Measurements from ENCODE around the gene INKA2. TPM values are rescaled to one million over a fixed set of nuclear protein-coding genes. Genes with fewer than 3 reads are reported as not detected.

The INKA2 gene
- total and polyA plus RNA-seq, 2 of the 4 experiments (the other 2 are of a cell fraction): 2.2 to 2.6 TPM

- H3K4me2 ChIP-seq (ENCODE audit: low read depth, low read length): no peak overlapping the region
- H4K5ac ChIP-seq (ENCODE audit: low read depth, low read length): no peak overlapping the region
- no peak overlapping the region for H3K23ac ChIP-seq (ENCODE audit: low read depth, low read length)
- H2AK9ac ChIP-seq (replicated peaks; ENCODE audit: low read depth, low read length, poor library complexity): no peak overlapping the region
- in situ Hi-C loops (cut with MboI; ENCODE audit: low sequenced_read_pairs): loop anchor here (10.0 kb wide), 1 partner anchor 537 kb away; the partner anchor contains the start of gene CHI3L2
- H3K9me1 ChIP-seq (ENCODE audit: insufficient read depth, low read length): peaks cover 4% of the 10 kb centered on the region; the same call in 1 of the 2 replicates
- no peak overlapping the region for H3K4ac ChIP-seq (ENCODE audit: low read depth, low read length)
- H3K14ac ChIP-seq (replicated peaks; ENCODE audit: low read depth, low read length): no peak overlapping the region
- POLR2A ChIA-PET (ENCODE audit: unreplicated experiment): no interaction called here
- no peak for ATAC-seq (ENCODE audit: low read depth)
- no peak overlapping the region for H2AK5ac ChIP-seq (ENCODE audit: low read depth, low read length)
- no peak overlapping the region for H3K56ac ChIP-seq (ENCODE audit: extremely low read depth, insufficient read depth, low read length)
- DNase-seq: no peak
- no peaks in the 10 kb centered on the region for H3K9me3 ChIP-seq (ENCODE audit: control insufficient read depth, insufficient read depth, low read length)
- no peak overlapping the region for H3K27ac ChIP-seq (ENCODE audit: insufficient read depth, low read length)
- CTCF ChIA-PET: interaction anchor here (0.6 kb wide), 1 partner anchor 14 kb away, joined by 3 read pairs; no protein-coding TSS in a partner anchor
- no peak overlapping the region for H4K8ac ChIP-seq (ENCODE audit: low read depth in 2 of 2, low read length in 2 of 2)
- H3K36me3 ChIP-seq (ENCODE audit: control insufficient read depth, insufficient read depth, low read length): peaks cover 11% of the 10 kb centered on the region
- no peak overlapping the region for H4K91ac ChIP-seq (ENCODE audit: insufficient read depth, low read depth, low read length)
- no peak overlapping the region for H2BK20ac ChIP-seq (ENCODE audit: low read depth, low read length)
- no peaks in the 10 kb centered on the region for H3K27me3 ChIP-seq (ENCODE audit: control insufficient read depth, insufficient read depth, low read length)
- H3K79me1 ChIP-seq (ENCODE audit: low read depth in 1 of 2, low read length in 2 of 2): peaks cover 12 to 23% of the 10 kb centered on the region in 2 experiments
- no peak overlapping the region for H2AFZ ChIP-seq (replicated peaks; ENCODE audit: low read length, poor library complexity)
- TF ChIP-seq RFX5 (IDR thresholded peaks at IDR 0.05; ENCODE audit: low read depth, low read length): no peak
- no peak for TF ChIP-seq MAZ (IDR thresholded peaks at IDR 0.05; ENCODE audit: borderline replicate concordance, low read depth, low read length)
- TF ChIP-seq SMC3 (IDR thresholded peaks at IDR 0.05; ENCODE audit: low read depth, low read length): no peak
- no peak for TF ChIP-seq RCOR1 (IDR thresholded peaks at IDR 0.05; ENCODE audit: insufficient replicate concordance, low read length)
- TF ChIP-seq POLR2A (IDR thresholded peaks at IDR 0.05; ENCODE audit: low read depth, low read length): no peak
- no peak for TF ChIP-seq FOS (IDR thresholded peaks at IDR 0.05; ENCODE audit: low read depth, low read length)
- TF ChIP-seq MAFK (IDR thresholded peaks at IDR 0.05; ENCODE audit: low read depth, low read length): peak; percentile 12; the same call in 1 of the 2 replicates
- H3K4me1 ChIP-seq (ENCODE audit: control insufficient read depth, insufficient read depth, low read length): peaks cover 6% of the 10 kb centered on the region
- intact Hi-C loops (cut with micrococcal nuclease): loop anchor here (10.0 kb wide), 1 partner anchor 573 kb away; no protein-coding TSS in a partner anchor
- H3K4me3 ChIP-seq (ENCODE audit: insufficient read depth, low read depth, low read length): no peak overlapping the region
- peak overlapping the region; percentile 68 for H2BK5ac ChIP-seq (ENCODE audit: low read depth, low read length, poor library complexity, severe bottlenecking)
- no peaks in the 10 kb centered on the region for H4K20me1 ChIP-seq (ENCODE audit: insufficient read depth, low read length)
- dilution Hi-C loops (cut with HindIII; ENCODE audit: low sequenced_read_pairs, unreplicated experiment): loop anchor here (25.0 kb wide), 1 partner anchor 299 kb away; the partner anchor contains the start of gene C1orf162
- H2BK15ac ChIP-seq (ENCODE audit: low read depth, low read length): no peak overlapping the region
- H3K18ac ChIP-seq (ENCODE audit: low read depth, low read length): no peak overlapping the region
- H3K9ac ChIP-seq (ENCODE audit: low read depth, low read length): no peak overlapping the region
- no TSS peak for BruUV-seq (replicated peaks)
- WGBS, 2 experiments (ENCODE audit: extremely low coverage in 2 of 2, insufficient read length in 1 of 2): no CpG with 5 or more reads among the region's 2 CpGs
- H2BK120ac ChIP-seq (ENCODE audit: low read depth, low read length): no peak overlapping the region
These were observed 22.5 kb upstream of the INKA2 start for GRCh38 chr1:111761717-111762116.
